HepG2 (cell line): ENCODE results near the gene COG5. TPM values are rescaled to one million over a fixed set of nuclear protein-coding genes. Genes with fewer than 3 reads are reported as not detected.

Experiments
- CEBPG ChIP-seq: IDR thresholded peaks from 2 replicates; pipeline ENCODE4 v1.6.1; 2016
- CERS6 ChIP-seq: sonication (generic); formaldehyde crosslinking; IDR thresholded peaks from 2 replicates; pipeline ENCODE4 v1.5.0; 2020; ENCODE audit warnings: missing genetic modification reagents
- CSRNP1 ChIP-seq: sonication (generic); formaldehyde crosslinking; IDR thresholded peaks from 2 replicates; pipeline ENCODE4 v1.8.1; 2023; ENCODE audit warnings: mild to moderate bottlenecking, missing genetic modification reagents
- FOXA3 ChIP-seq: IDR thresholded peaks from 2 replicates; pipeline ENCODE4 v1.6.1; 2016; ENCODE audit warnings: missing genetic modification reagents, missing compliant biosample characterization
- HNF4A ChIP-seq: sonication (generic); formaldehyde crosslinking; IDR thresholded peaks from 2 replicates; pipeline ENCODE4 v1.4.0; 2020; ENCODE audit warnings: missing genetic modification reagents
- MYPOP ChIP-seq: sonication (generic); formaldehyde crosslinking; IDR thresholded peaks from 2 replicates; pipeline ENCODE4 v1.8.1; 2023; ENCODE audit warnings: mild to moderate bottlenecking, moderate library complexity, missing genetic modification reagents
- NFRKB ChIP-seq: fragments of 450-650 bp; IDR thresholded peaks from 2 replicates; pipeline ENCODE4 v1.6.1; 2017
- NRL ChIP-seq: sonication (generic); formaldehyde crosslinking; IDR thresholded peaks from 2 replicates; pipeline ENCODE4 v1.5.0; 2020; ENCODE audit warnings: missing genetic modification reagents, mild to moderate bottlenecking, moderate library complexity, borderline replicate concordance
- RXRB ChIP-seq: IDR thresholded peaks from 2 replicates; pipeline ENCODE4 v1.6.1; 2016; ENCODE audit warnings: borderline replicate concordance, missing genetic modification reagents, missing compliant biosample characterization
- SCMH1 ChIP-seq: sonication (generic); formaldehyde crosslinking; IDR thresholded peaks from 2 replicates; pipeline ENCODE4 v1.9.0; 2021; ENCODE audit warnings: missing genetic modification reagents, mild to moderate bottlenecking, borderline replicate concordance
- SRSF4 ChIP-seq: fragments of 200-400 bp; formaldehyde crosslinking; IDR thresholded peaks from one replicate; pipeline ENCODE4 v1.6.1; 2018; ENCODE audit warnings: mild to moderate bottlenecking, low read depth, low read length, moderate library complexity; ENCODE audit not compliant: poor library complexity, severe bottlenecking
- SUZ12 ChIP-seq: fragments of 150-350 bp; IDR thresholded peaks from 2 replicates; pipeline ENCODE4 v1.6.1; 2014; ENCODE audit warnings: low read depth, low read length
- ZEB1 ChIP-seq: IDR thresholded peaks from 2 replicates; pipeline ENCODE4 v1.6.1; 2012; ENCODE audit warnings: mild to moderate bottlenecking, low read depth, inconsistent platforms; ENCODE audit not compliant: insufficient replicate concordance
- ZNF329 ChIP-seq: sonication (generic); formaldehyde crosslinking; IDR thresholded peaks from 2 replicates; pipeline ENCODE4 v1.9.0; 2021; ENCODE audit warnings: low read depth, mild to moderate bottlenecking, missing genetic modification reagents
- ZNF737 ChIP-seq: sonication (generic); formaldehyde crosslinking; IDR thresholded peaks from 2 replicates; pipeline ENCODE4 v1.5.0; 2020; ENCODE audit warnings: missing genetic modification reagents, mild to moderate bottlenecking, borderline replicate concordance
- ZNF781 ChIP-seq: sonication (generic); formaldehyde crosslinking; IDR thresholded peaks from 2 replicates; pipeline ENCODE4 v1.5.1; 2020; ENCODE audit warnings: borderline replicate concordance, mild to moderate bottlenecking, missing genetic modification reagents; ENCODE audit errors: not compliant biosample characterization
- ZNF883 ChIP-seq: sonication (generic); formaldehyde crosslinking; IDR thresholded peaks from 2 replicates; pipeline ENCODE4 v1.5.1; 2020; ENCODE audit warnings: mild to moderate bottlenecking, missing genetic modification reagents; ENCODE audit errors: not compliant biosample characterization
- polyA plus RNA-seq, 8 experiments: library from polyadenylated mRNA; depleted of rRNA in 3 of 8; stranded (reverse) in 7 of 8; unstranded in 1 of 8; fragments of >200 nt; fragmentation: Illumina TruSeq in 4 of 8; extraction: Trizol in 4 of 8; gene quantifications; 2 replicates each; pipeline versions ENCODE4 v1.2.1 to v1.2.3, GENCODE V29; 2011 to 2016; ENCODE audit warnings: low read depth in 4 of 8, missing spikeins in 1 of 8, mixed read lengths in 1 of 8; ENCODE audit not compliant: insufficient read depth in 1 of 8
- total RNA-seq, 5 experiments: library from RNA; depleted of rRNA; stranded (reverse); fragments of >200 nt; fragmentation: Illumina TruSeq; extraction: Trizol; gene quantifications; 2 replicates each; pipeline ENCODE4 v1.2.3, GENCODE V29; 2016; ENCODE audit warnings: low read depth in 1 of 5
- TF ChIP-seq, protein P1 (sequence below): sonication (generic); formaldehyde crosslinking; IDR thresholded peaks from 2 replicates; pipeline ENCODE4 v1.4.0; 2020; ENCODE audit warnings: missing genetic modification reagents
- TF ChIP-seq, protein P2 (sequence below): sonication (generic); formaldehyde crosslinking; IDR thresholded peaks from 2 replicates; pipeline ENCODE4 v1.5.0; 2020; ENCODE audit warnings: mild to moderate bottlenecking, missing genetic modification reagents

COG5 gene
- total and polyA plus RNA-seq, 2 of the 13 experiments (the other 11 are each of a cell fraction or from before 2014, with no cell fraction given): 20.4 to 31.3 TPM

- TF ChIP-seq SCMH1 (CRISPR knock-in tag) (no peak), SUZ12 (no peak), CSRNP1 (peak; percentile 66), NFRKB (peak; percentile 1; the same call in 1 of the 2 replicates), CERS6 (CRISPR knock-in tag) (no peak), ZNF737 (CRISPR knock-in tag) (no peak), SRSF4 (no peak), HNF4A (CRISPR knock-in tag) (peak; percentile 48), CEBPG (CRISPR knock-in tag) (peak; percentile 77), ZNF781 (CRISPR knock-in tag) (no peak), ZNF329 (CRISPR knock-in tag) (no peak), ZEB1 (no peak), NRL (CRISPR knock-in tag) (peak; percentile 50; the same call in 1 of the 2 replicates), FOXA3 (CRISPR knock-in tag) (peak; percentile 54; the same call in 1 of the 2 replicates), MYPOP (CRISPR knock-in tag) (0 out of 2 replicates have a peak, but pooled peaks have one; percentile 39), RXRB (no peak), ZNF883 (CRISPR knock-in tag) (no peak)
- TF ChIP-seq, protein P1, sequence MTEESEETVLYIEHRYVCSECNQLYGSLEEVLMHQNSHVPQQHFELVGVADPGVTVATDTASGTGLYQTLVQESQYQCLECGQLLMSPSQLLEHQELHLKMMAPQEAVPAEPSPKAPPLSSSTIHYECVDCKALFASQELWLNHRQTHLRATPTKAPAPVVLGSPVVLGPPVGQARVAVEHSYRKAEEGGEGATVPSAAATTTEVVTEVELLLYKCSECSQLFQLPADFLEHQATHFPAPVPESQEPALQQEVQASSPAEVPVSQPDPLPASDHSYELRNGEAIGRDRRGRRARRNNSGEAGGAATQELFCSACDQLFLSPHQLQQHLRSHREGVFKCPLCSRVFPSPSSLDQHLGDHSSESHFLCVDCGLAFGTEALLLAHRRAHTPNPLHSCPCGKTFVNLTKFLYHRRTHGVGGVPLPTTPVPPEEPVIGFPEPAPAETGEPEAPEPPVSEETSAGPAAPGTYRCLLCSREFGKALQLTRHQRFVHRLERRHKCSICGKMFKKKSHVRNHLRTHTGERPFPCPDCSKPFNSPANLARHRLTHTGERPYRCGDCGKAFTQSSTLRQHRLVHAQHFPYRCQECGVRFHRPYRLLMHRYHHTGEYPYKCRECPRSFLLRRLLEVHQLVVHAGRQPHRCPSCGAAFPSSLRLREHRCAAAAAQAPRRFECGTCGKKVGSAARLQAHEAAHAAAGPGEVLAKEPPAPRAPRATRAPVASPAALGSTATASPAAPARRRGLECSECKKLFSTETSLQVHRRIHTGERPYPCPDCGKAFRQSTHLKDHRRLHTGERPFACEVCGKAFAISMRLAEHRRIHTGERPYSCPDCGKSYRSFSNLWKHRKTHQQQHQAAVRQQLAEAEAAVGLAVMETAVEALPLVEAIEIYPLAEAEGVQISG (CRISPR knock-in tag): peak; percentile 89
- TF ChIP-seq, protein P2, sequence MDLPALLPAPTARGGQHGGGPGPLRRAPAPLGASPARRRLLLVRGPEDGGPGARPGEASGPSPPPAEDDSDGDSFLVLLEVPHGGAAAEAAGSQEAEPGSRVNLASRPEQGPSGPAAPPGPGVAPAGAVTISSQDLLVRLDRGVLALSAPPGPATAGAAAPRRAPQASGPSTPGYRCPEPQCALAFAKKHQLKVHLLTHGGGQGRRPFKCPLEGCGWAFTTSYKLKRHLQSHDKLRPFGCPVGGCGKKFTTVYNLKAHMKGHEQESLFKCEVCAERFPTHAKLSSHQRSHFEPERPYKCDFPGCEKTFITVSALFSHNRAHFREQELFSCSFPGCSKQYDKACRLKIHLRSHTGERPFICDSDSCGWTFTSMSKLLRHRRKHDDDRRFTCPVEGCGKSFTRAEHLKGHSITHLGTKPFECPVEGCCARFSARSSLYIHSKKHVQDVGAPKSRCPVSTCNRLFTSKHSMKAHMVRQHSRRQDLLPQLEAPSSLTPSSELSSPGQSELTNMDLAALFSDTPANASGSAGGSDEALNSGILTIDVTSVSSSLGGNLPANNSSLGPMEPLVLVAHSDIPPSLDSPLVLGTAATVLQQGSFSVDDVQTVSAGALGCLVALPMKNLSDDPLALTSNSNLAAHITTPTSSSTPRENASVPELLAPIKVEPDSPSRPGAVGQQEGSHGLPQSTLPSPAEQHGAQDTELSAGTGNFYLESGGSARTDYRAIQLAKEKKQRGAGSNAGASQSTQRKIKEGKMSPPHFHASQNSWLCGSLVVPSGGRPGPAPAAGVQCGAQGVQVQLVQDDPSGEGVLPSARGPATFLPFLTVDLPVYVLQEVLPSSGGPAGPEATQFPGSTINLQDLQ (CRISPR knock-in tag): no peak
Observed at GRCh38 chr7:107169120-107170050, 394.3 kb downstream of the COG5 start (continued).
